ENCODE measurements around the gene ADRA1B.

- TF ChIP-seq EP300 (IDR thresholded peaks at IDR 0.05) (no peak), POLR2AphosphoS5 (IDR thresholded peaks at IDR 0.05) (no peak)
These were observed 45.2 kb downstream of the ADRA1B start for GRCh38 chr5:159961176-159962160.

Measured in stomach (tissue), 4 donors.